HCT116 (cell line): Measurements from ENCODE around the gene NR2C2.
"Not testable (repeated sequence)": the region's sequence is repeated elsewhere in the genome, so short reads cannot be mapped to it uniquely, and the experiment has no call there.

Experiments used
- CBX3 ChIP-seq: IDR thresholded peaks from 2 replicates; pipeline ENCODE4 v1.6.1; 2012; ENCODE audit warnings: low read depth
- CTCF ChIP-seq, 3 experiments: fragments of 200-600 bp in 1 of 3; sonication (generic) in 1 of 3; IDR thresholded peaks in 2 of 3; conservative IDR thresholded peaks in 1 of 3; 2 replicates each; pipeline ENCODE4 v1.5.1; 2012 to 2017; ENCODE audit warnings: low read depth in 2 of 3, low read length in 2 of 3, antibody characterized with exemption in 1 of 3, borderline replicate concordance in 1 of 3, control low read depth in 1 of 3, mild to moderate bottlenecking in 1 of 3, mixed read lengths in 1 of 3, mixed run types in 1 of 3, moderate library complexity in 1 of 3; ENCODE audit not compliant: insufficient read depth in 1 of 3
- EZH2 ChIP-seq: fragments of 200-600 bp; sonication (generic); IDR thresholded peaks from 2 replicates; pipeline ENCODE4 v1.6.1; 2017; ENCODE audit warnings: antibody characterized with exemption, mixed run types
- MAX ChIP-seq: IDR thresholded peaks from 2 replicates; pipeline ENCODE4 v1.6.1; 2012
- POLR2A ChIP-seq: IDR thresholded peaks from 2 replicates; pipeline ENCODE4 v1.7.0; 2011; ENCODE audit warnings: borderline replicate concordance; ENCODE audit not compliant: insufficient read depth, insufficient read length; ENCODE audit errors: extremely low read depth
- POLR2AphosphoS5 ChIP-seq: IDR thresholded peaks from 2 replicates; pipeline ENCODE4 v1.6.1; 2011; ENCODE audit warnings: mild to moderate bottlenecking, low read depth, low read length, moderate library complexity
- RAD21 ChIP-seq: IDR thresholded peaks from 2 replicates; pipeline ENCODE4 v1.6.1; 2012; ENCODE audit warnings: low read depth, mild to moderate bottlenecking
- REST ChIP-seq: IDR thresholded peaks from 2 replicates; pipeline ENCODE4 v1.6.1; 2012; ENCODE audit warnings: low read depth
- YY1 ChIP-seq: IDR thresholded peaks from 2 replicates; pipeline ENCODE4 v1.6.1; 2011; ENCODE audit warnings: low read length, low read depth, moderate library complexity, mild to moderate bottlenecking; ENCODE audit not compliant: insufficient replicate concordance; ENCODE audit errors: extremely low read depth
- ZNF274 ChIP-seq: fragments of 200-500 bp; sonication (Bioruptor generic); IDR thresholded peaks from 2 replicates; pipeline ENCODE4 v1.6.1; 2014; ENCODE audit warnings: mild to moderate bottlenecking, low read depth, low read length, inconsistent platforms

- not testable (repeated sequence) for TF ChIP-seq RAD21; CTCF (IDR thresholded peaks at IDR 0.05 in 2 of 3, conservative IDR thresholded peaks at IDR 0.05 in 1 of 3; ENCODE audit: borderline replicate concordance in 1 of 3, insufficient read depth in 1 of 3, low read depth in 2 of 3, low read length in 2 of 3); POLR2AphosphoS5; REST; YY1; MAX; EZH2; POLR2A; CBX3; ZNF274
Observed at GRCh38 chr3:14903501-14903900, 43.9 kb upstream of the NR2C2 start.
